Hypothalamus (tissue), 51 donors: ENCODE data around the gene CHMP4B.
A peak's percentile ranks its signal among the peaks of the same experiment; 100 is the strongest.

ENCODE experiments used
- DNase-seq, 51 donors: peaks; one replicate each; lab custom pipeline; 2025; lab: John Stamatoyannopoulos, UW

CHMP4B gene

GRCh38 chr20:33810885-33811775, at the start of gene CHMP4B:
Gene CHMP4B, plus strand, starts transcription at chr20:33811348. Its CDS starts 121 bp downstream, at chr20:33811469.
- DNase-seq = peak; percentile 76 to 99 (median 97)

GRCh38 chr20:33761698-33762250, 49.4 kb upstream of the CHMP4B start:
- DNase-seq = no peak

GRCh38 chr20:33765099-33765498, 46.0 kb upstream of the CHMP4B start:
- no peak for DNase-seq

- no peak for DNase-seq
These were observed 45.6 kb upstream of the CHMP4B start for GRCh38 chr20:33765592-33765991.

- no peak for DNase-seq
These were observed 44.5 kb upstream of the CHMP4B start for GRCh38 chr20:33766686-33767085.

GRCh38 chr20:33767777-33768138, 43.4 kb upstream of the CHMP4B start:
- no peak for DNase-seq

GRCh38 chr20:33769043-33769442, 42.1 kb upstream of the CHMP4B start:
- DNase-seq = no peak

GRCh38 chr20:33770005-33770404, 41.1 kb upstream of the CHMP4B start:
- no peak for DNase-seq

GRCh38 chr20:33771938-33772337, 39.2 kb upstream of the CHMP4B start:
- no peak for DNase-seq

- no peak for DNase-seq
These were observed 38.7 kb upstream of the CHMP4B start for GRCh38 chr20:33772439-33772838.

GRCh38 chr20:33773412-33774089, 37.6 kb upstream of the CHMP4B start:
- no peak for DNase-seq

- no peak for DNase-seq
These were observed 33.3 kb upstream of the CHMP4B start for GRCh38 chr20:33777816-33778215.

- DNase-seq = no peak
These were observed 30.0 kb upstream of the CHMP4B start for GRCh38 chr20:33781133-33781532.

- DNase-seq = no peak
These were observed 29.2 kb upstream of the CHMP4B start for GRCh38 chr20:33781945-33782344.

- DNase-seq = no peak
These were observed 27.9 kb upstream of the CHMP4B start for GRCh38 chr20:33783256-33783655.

- no peak for DNase-seq
These were observed 27.3 kb upstream of the CHMP4B start for GRCh38 chr20:33783818-33784217.

GRCh38 chr20:33784225-33784624, 26.9 kb upstream of the CHMP4B start:
- DNase-seq = no peak

GRCh38 chr20:33785503-33785902, 25.6 kb upstream of the CHMP4B start:
- DNase-seq = no peak

- no peak for DNase-seq
These were observed 23.8 kb upstream of the CHMP4B start for GRCh38 chr20:33787253-33787891.

- no peak for DNase-seq
These were observed 22.6 kb upstream of the CHMP4B start for GRCh38 chr20:33788351-33789049.
